Nephron (organoid): ENCODE data around the gene HPCAL1.

Source experiments
- H3K27ac Mint-ChIP-seq, 3 experiments: 2 replicates each; pipeline ENCODE4 v1.8.0; 2020; ENCODE audit warnings: mixed read lengths in 3 of 3, mild to moderate bottlenecking in 2 of 3, moderate library complexity in 1 of 3
- H3K27me3 Mint-ChIP-seq: 2 replicates; pipeline ENCODE4 v1.8.0; 2021; ENCODE audit warnings: low read depth, mild to moderate bottlenecking, moderate library complexity, mixed read lengths
- H3K36me3 Mint-ChIP-seq: 2 replicates; pipeline ENCODE4 v1.8.0; 2020; ENCODE audit warnings: low read depth, mixed read lengths
- H3K4me1 Mint-ChIP-seq: 2 replicates; pipeline ENCODE4 v1.8.0; 2020; ENCODE audit warnings: mixed read lengths
- H3K4me3 Mint-ChIP-seq, 3 experiments: 2 replicates each; pipeline ENCODE4 v1.8.0; 2020; ENCODE audit warnings: mild to moderate bottlenecking in 3 of 3, mixed read lengths in 3 of 3, moderate library complexity in 2 of 3
- H3K9me3 Mint-ChIP-seq: 2 replicates; pipeline ENCODE4 v1.8.0; 2020; ENCODE audit warnings: mixed read lengths
- CTCF ChIP-seq, 3 experiments: fragments of 200-600 bp; sonication (generic); IDR thresholded peaks; one replicate each; pipeline ENCODE4 v1.5.0; 2021; ENCODE audit warnings: antibody characterized with exemption in 3 of 3; ENCODE audit not compliant: unreplicated experiment in 3 of 3

HPCAL1 gene

DNA sequence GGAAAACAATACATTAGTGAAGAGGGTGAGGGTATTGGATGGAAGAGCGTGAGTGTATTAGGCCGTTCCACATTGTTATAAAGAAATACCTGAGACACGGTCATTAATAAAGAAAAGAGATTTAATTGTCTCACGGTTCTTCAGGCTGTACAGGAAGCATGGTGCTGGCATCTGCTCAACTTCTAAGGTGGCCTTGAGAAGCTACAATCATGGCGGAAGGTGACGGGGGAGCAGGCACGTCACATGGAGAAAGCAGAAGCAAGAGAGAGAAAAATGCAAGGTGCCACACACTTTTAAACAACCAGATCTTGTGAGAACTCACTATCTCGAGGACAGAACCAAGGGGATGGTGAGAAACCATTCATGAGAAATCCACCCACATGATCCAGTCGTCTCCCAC, 18.2 kb downstream of the HPCAL1 start:
- H3K27me3 Mint-ChIP-seq: peaks cover 5% of the 10 kb centered on the region
- H3K27ac Mint-ChIP-seq: no peak overlapping the region
- no peak for TF ChIP-seq CTCF (IDR thresholded peaks at IDR 0.05; ENCODE audit: unreplicated experiment in 3 of 3)
- peaks cover 3% of the 10 kb centered on the region for H3K9me3 Mint-ChIP-seq
- H3K4me3 Mint-ChIP-seq: no peak overlapping the region
- H3K4me1 Mint-ChIP-seq: peaks cover 7% of the 10 kb centered on the region
- peaks cover 6% of the 10 kb centered on the region for H3K36me3 Mint-ChIP-seq

- no peak overlapping the region for H3K4me3 Mint-ChIP-seq
- H3K9me3 Mint-ChIP-seq: peaks cover 3% of the 10 kb centered on the region
- peaks cover 8% of the 10 kb centered on the region for H3K27me3 Mint-ChIP-seq
- peaks cover 10% of the 10 kb centered on the region for H3K4me1 Mint-ChIP-seq
- H3K36me3 Mint-ChIP-seq: peaks cover 6% of the 10 kb centered on the region
- no peak for TF ChIP-seq CTCF (IDR thresholded peaks at IDR 0.05; ENCODE audit: unreplicated experiment in 3 of 3)
- no peak overlapping the region for H3K27ac Mint-ChIP-seq
These were observed 18.9 kb downstream of the HPCAL1 start for GRCh38 chr2:10321622-10322021.

DNA sequence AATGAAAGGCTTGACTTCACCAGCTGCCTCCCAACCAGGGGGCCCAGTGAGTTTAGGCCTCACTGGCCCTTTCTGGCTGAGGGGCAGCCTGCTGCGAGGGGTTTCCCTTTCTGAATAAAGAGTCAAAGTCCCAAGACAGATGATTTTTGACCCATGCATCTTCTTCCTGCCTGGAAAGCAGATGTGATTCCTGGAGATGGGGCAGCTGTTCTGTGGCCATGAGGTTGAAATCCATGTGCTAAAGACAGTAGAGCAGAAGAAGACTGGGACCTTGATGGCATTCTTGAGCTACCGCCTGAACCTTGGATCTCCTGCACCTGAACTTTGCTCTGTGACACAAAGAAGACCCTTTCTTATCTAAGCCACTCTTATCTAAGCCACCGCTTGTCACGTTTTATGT, 19.8 kb downstream of the HPCAL1 start:
- Mint-ChIP-seq H3K9me3 (peaks cover 3% of the 10 kb centered on the region), H3K27ac (no peak overlapping the region), H3K4me1 (peaks cover 16% of the 10 kb centered on the region), H3K36me3 (peaks cover 6% of the 10 kb centered on the region), H3K27me3 (peaks cover 13% of the 10 kb centered on the region), H3K4me3 (no peak overlapping the region)
- no peak for TF ChIP-seq CTCF (IDR thresholded peaks at IDR 0.05; ENCODE audit: unreplicated experiment in 3 of 3)

DNA sequence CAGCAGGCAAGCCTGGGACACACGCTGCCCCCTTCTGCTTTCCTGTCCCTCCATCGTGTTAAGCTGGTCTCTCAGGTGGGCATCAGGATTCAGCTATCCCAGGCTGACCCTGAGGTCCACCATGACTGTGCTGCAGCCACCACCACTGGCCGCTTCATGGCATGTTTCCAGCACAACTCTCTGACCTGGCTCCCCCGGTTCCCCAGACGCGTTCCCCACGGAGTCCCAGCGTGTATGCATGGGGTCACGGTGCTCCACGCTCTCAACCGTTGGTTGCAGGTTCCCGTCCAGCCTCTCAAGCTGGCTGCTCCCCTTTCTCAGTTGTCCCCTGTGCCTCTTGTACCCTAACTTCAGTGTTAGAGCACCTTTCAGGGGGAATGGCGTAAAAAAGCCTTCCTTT, 20.3 kb downstream of the HPCAL1 start:
- H3K36me3 Mint-ChIP-seq: peaks cover 6% of the 10 kb centered on the region
- TF ChIP-seq CTCF (IDR thresholded peaks at IDR 0.05; ENCODE audit: unreplicated experiment in 3 of 3): no peak
- no peak overlapping the region for H3K4me3 Mint-ChIP-seq
- peaks cover 21% of the 10 kb centered on the region for H3K4me1 Mint-ChIP-seq
- no peak overlapping the region for H3K27ac Mint-ChIP-seq
- H3K27me3 Mint-ChIP-seq: peaks cover 13% of the 10 kb centered on the region
- H3K9me3 Mint-ChIP-seq: peaks cover 3% of the 10 kb centered on the region

DNA sequence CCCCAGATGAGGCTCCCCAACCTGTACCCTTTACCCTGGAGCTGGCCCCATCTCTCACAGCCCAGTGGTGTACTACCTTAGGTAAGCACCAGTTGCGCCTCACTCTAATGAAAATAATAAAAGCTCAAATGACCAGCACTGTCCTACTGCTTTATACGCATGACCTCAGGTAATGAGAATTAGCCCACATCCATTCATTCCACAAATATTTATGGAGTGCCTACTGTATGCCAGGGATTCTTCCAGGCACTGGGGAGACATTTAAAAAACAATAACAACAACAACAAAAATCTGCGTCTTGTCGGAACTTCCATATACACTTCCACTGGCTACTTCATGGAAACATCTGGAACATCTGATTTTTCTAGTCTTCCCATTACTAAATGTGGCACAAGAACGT, 20.8 kb downstream of the HPCAL1 start:
- peaks cover 22% of the 10 kb centered on the region for H3K4me1 Mint-ChIP-seq
- H3K4me3 Mint-ChIP-seq: no peak overlapping the region
- peaks cover 3% of the 10 kb centered on the region for H3K9me3 Mint-ChIP-seq
- H3K27me3 Mint-ChIP-seq: peaks cover 13% of the 10 kb centered on the region
- H3K36me3 Mint-ChIP-seq: peaks cover 6% of the 10 kb centered on the region
- no peak for TF ChIP-seq CTCF (IDR thresholded peaks at IDR 0.05; ENCODE audit: unreplicated experiment in 3 of 3)
- no peak overlapping the region for H3K27ac Mint-ChIP-seq

GRCh38 chr2:10324095-10324832, 21.6 kb downstream of the HPCAL1 start:
- peaks cover 13% of the 10 kb centered on the region for H3K27me3 Mint-ChIP-seq
- no peak for TF ChIP-seq CTCF (IDR thresholded peaks at IDR 0.05; ENCODE audit: unreplicated experiment in 3 of 3)
- H3K9me3 Mint-ChIP-seq: peaks cover 3% of the 10 kb centered on the region
- peaks cover 22% of the 10 kb centered on the region for H3K4me1 Mint-ChIP-seq
- no peak overlapping the region for H3K4me3 Mint-ChIP-seq
- H3K27ac Mint-ChIP-seq: no peak overlapping the region
- peaks cover 6% of the 10 kb centered on the region for H3K36me3 Mint-ChIP-seq
